Activated CD4-positive, alpha-beta T cell treated with anti-CD3 and anti-CD28 coated beads, Interleukin-10, Interleukin-2, amounts not matched to agents 100 ng/mL and 50 ng/mL, durations not matched to agents 16 hours and 8 hours (primary cell): ENCODE results near the gene BCAS3.

Experiments
- DNase-seq: peaks from one replicate; pipeline ENCODE4 v3.0.0-alpha.2; 2020

Gene BCAS3

GRCh38 chr17:61307905-61308886 lies 630.5 kb downstream of the BCAS3 start:
- DNase-seq: no peak

- DNase-seq: no peak
Observed at GRCh38 chr17:61309362-61310256, 632.0 kb downstream of the BCAS3 start.

GRCh38 chr17:61310590-61310989 lies 632.9 kb downstream of the BCAS3 start:
- DNase-seq: no peak

GRCh38 chr17:61312406-61313295 lies 635.0 kb downstream of the BCAS3 start:
- no peak for DNase-seq

- no peak for DNase-seq
Observed at GRCh38 chr17:61313461-61314326, 636.0 kb downstream of the BCAS3 start.

- no peak for DNase-seq
Observed at GRCh38 chr17:61314368-61315078, 636.9 kb downstream of the BCAS3 start.

- no peak for DNase-seq
Observed at GRCh38 chr17:61316633-61317032, 639.0 kb downstream of the BCAS3 start.

- no peak for DNase-seq
Observed at GRCh38 chr17:61317779-61318178, 640.1 kb downstream of the BCAS3 start.

GRCh38 chr17:61318684-61319098 lies 641.0 kb downstream of the BCAS3 start:
- no peak for DNase-seq

GRCh38 chr17:61321344-61321743 lies 643.7 kb downstream of the BCAS3 start:
- DNase-seq: no peak

- DNase-seq: no peak
Observed at GRCh38 chr17:61322325-61323002, 644.8 kb downstream of the BCAS3 start.

GRCh38 chr17:61323003-61323908 lies 645.6 kb downstream of the BCAS3 start:
- no peak for DNase-seq

GRCh38 chr17:61323909-61324868 lies 646.5 kb downstream of the BCAS3 start:
- DNase-seq: no peak

GRCh38 chr17:61324950-61325349 lies 647.3 kb downstream of the BCAS3 start:
- no peak for DNase-seq

- no peak for DNase-seq
Observed at GRCh38 chr17:61325382-61326073, 647.9 kb downstream of the BCAS3 start.

- DNase-seq: no peak
Observed at GRCh38 chr17:61326330-61326729, 648.7 kb downstream of the BCAS3 start.

GRCh38 chr17:61328351-61328750 lies 650.7 kb downstream of the BCAS3 start:
- DNase-seq: no peak
